ENCODE data around the gene ATXN7. TPM values are rescaled to one million over a fixed set of nuclear protein-coding genes. Genes with fewer than 3 reads are reported as not detected.

The ATXN7 gene
- total RNA-seq, 2 experiments from 2014 or later = 70.0 to 95.0 TPM

DNA sequence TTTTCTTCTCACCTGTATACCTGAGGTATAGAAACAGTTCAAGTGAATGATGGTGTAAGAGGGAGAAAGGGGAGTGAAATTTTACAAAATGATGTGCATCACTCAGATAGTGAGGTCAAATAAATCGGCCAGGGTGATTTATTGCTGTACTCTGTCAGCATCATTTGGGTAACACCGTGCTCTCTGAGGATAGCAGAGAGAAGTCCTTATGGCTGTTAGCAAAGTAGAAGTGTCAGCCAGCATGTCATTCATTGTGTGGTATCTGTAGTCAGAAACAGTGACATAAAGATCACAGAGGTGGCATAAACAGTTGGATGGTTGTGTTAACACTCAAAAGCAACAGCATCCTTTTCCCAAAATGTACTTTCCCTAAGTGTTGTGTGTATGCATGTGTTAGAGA lies 106.2 kb downstream of the ATXN7 start:
- Mint-ChIP-seq H3K36me3 (ENCODE audit: low read depth) (peaks cover 40% of the 10 kb centered on the region), H3K27ac (peak overlapping the region; percentile 97), H3K9me3 (no peaks in the 10 kb centered on the region), H3K27me3 (no peaks in the 10 kb centered on the region), H3K4me1 (peaks cover 71% of the 10 kb centered on the region), H3K4me3 (peak overlapping the region; percentile 84)
- POLR2A ChIA-PET = no interaction called here
- no peak for DNase-seq
- CTCF ChIA-PET = interaction anchor here (1.2 to 1.4 kb wide), 2 partner anchors 11 to 43 kb away, joined by 3 read pairs; no protein-coding TSS in a partner anchor

- no peaks in the 10 kb centered on the region for H3K9me3 Mint-ChIP-seq
- H3K4me3 Mint-ChIP-seq = peak overlapping the region; percentile 84
- peak overlapping the region; percentile 97 for H3K27ac Mint-ChIP-seq
- ChIA-PET POLR2A (no interaction called here), CTCF (interaction anchor here (1.2 to 1.4 kb wide), 2 partner anchors 10 to 42 kb away, joined by 3 read pairs; no protein-coding TSS in a partner anchor)
- no peaks in the 10 kb centered on the region for H3K27me3 Mint-ChIP-seq
- H3K4me1 Mint-ChIP-seq = peaks cover 71% of the 10 kb centered on the region
- H3K36me3 Mint-ChIP-seq (ENCODE audit: low read depth) = peaks cover 43% of the 10 kb centered on the region
- DNase-seq = no peak
These were observed 107.2 kb downstream of the ATXN7 start for GRCh38 chr3:63970631-63971475.

GRCh38 chr3:63972196-63972595 lies 108.5 kb downstream of the ATXN7 start:
- Mint-ChIP-seq H3K36me3 (ENCODE audit: low read depth) (peaks cover 50% of the 10 kb centered on the region), H3K9me3 (no peaks in the 10 kb centered on the region), H3K27me3 (no peaks in the 10 kb centered on the region), H3K27ac (peak overlapping the region; percentile 85), H3K4me3 (peak overlapping the region; percentile 42), H3K4me1 (peaks cover 72% of the 10 kb centered on the region)
- DNase-seq = no peak
- ChIA-PET POLR2A (no interaction called here), CTCF (interaction anchor here (1.3 kb wide), 1 partner anchor 21 kb away, joined by 3 read pairs; no protein-coding TSS in a partner anchor)

- DNase-seq = no peak
- H3K4me3 Mint-ChIP-seq = no peak overlapping the region
- H3K27ac Mint-ChIP-seq = peak overlapping the region; percentile 85
- no peaks in the 10 kb centered on the region for H3K27me3 Mint-ChIP-seq
- peaks cover 53% of the 10 kb centered on the region for H3K36me3 Mint-ChIP-seq (ENCODE audit: low read depth)
- H3K4me1 Mint-ChIP-seq = peaks cover 77% of the 10 kb centered on the region
- POLR2A ChIA-PET = no interaction called here
- CTCF ChIA-PET = interaction anchor here (1.2 to 2.0 kb wide), 3 partner anchors 8 to 22 kb away, joined by 3 to 5 read pairs (median 4); no protein-coding TSS in a partner anchor
- H3K9me3 Mint-ChIP-seq = no peaks in the 10 kb centered on the region
These were observed 109.3 kb downstream of the ATXN7 start for GRCh38 chr3:63972987-63973386.

DNA sequence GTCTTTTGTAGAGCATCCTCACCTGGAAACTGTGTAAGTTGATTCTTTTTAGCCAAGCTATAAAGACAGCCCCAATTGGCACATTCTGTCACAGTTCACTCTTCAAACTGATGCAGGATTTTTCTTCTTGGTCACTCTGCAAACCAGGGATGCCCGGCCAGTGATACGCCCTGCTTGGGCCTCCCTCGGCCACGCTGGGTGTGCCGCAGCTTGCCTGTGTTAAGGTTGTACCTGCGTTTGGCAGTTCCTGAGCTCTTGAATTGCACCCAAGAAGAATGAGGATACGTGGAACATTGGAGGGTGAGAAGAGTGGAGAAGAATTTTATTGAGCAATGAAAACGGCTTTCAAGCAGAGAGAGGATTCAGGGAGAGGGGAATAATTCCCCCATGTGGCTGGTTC lies 109.7 kb downstream of the ATXN7 start:
- H3K27ac Mint-ChIP-seq = no peak overlapping the region
- no peak overlapping the region for H3K4me3 Mint-ChIP-seq

DNA sequence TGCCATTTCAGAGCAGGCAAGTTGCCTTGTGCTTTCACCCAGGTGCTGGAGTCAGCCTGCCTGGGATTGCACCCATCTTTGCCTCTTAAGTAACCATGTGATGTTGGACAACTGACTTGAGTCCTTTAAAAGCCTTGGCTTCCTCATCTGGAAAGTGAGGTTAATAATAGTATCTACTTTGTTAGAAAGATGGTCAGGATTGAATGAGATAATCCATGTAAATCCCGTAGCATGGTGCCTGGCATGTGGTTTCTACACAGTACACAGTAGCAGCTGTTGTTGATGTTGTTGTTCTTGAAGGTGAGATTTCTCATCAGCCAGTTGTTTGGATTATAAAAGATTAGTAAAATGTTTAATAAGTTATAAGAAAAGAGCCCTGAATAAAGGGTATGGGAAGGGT lies 110.8 kb downstream of the ATXN7 start:
- Mint-ChIP-seq H3K36me3 (ENCODE audit: low read depth) (peaks cover 48% of the 10 kb centered on the region), H3K4me1 (peaks cover 89% of the 10 kb centered on the region), H3K27me3 (no peaks in the 10 kb centered on the region), H3K27ac (no peak overlapping the region), H3K4me3 (no peak overlapping the region), H3K9me3 (no peaks in the 10 kb centered on the region)
- POLR2A ChIA-PET = no interaction called here
- no peak for DNase-seq
- CTCF ChIA-PET = interaction anchor here (1.3 to 2.0 kb wide), 2 partner anchors 14 to 20 kb away, joined by 4 to 5 read pairs; no protein-coding TSS in a partner anchor

More for the DNA sequence above, 109.7 kb downstream of the ATXN7 start:
- Mint-ChIP-seq H3K27me3 (no peaks in the 10 kb centered on the region), H3K9me3 (no peaks in the 10 kb centered on the region), H3K36me3 (ENCODE audit: low read depth) (peaks cover 52% of the 10 kb centered on the region), H3K4me1 (peaks cover 81% of the 10 kb centered on the region)
- DNase-seq = no peak
- ChIA-PET POLR2A (no interaction called here), CTCF (interaction anchor here (1.2 to 2.0 kb wide), 4 partner anchors 8 to 22 kb away, joined by 3 to 5 read pairs (median 4); no protein-coding TSS in a partner anchor)

DNA sequence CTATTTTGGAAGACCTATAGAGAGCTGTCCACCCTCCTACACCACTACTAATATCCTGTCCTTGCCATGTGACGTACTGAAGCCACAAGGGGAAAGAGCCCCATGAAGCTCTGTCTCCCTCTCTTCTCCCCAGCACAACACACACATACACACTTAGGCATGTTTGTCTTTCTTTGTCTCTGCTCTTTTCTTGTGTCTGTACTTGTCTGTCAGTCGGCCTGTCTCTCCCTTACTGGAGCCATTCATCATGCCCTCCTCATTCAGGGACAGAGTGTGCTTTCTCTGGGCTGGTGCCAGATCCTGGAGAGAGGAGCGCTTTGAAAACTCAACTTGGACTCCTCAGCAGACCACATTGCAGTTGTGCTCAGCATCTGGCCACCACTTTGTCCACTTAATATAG lies 112.1 kb downstream of the ATXN7 start:
- no peaks in the 10 kb centered on the region for H3K27me3 Mint-ChIP-seq
- ChIA-PET POLR2A (no interaction called here), CTCF (interaction anchor here (2.1 kb wide), 1 partner anchor 14 kb away, joined by 8 read pairs; no protein-coding TSS in a partner anchor)
- peak overlapping the region; percentile 16 for H3K27ac Mint-ChIP-seq
- no peak for DNase-seq
- H3K36me3 Mint-ChIP-seq (ENCODE audit: low read depth) = peaks cover 57% of the 10 kb centered on the region
- no peaks in the 10 kb centered on the region for H3K9me3 Mint-ChIP-seq
- H3K4me3 Mint-ChIP-seq = no peak overlapping the region
- H3K4me1 Mint-ChIP-seq = peaks cover 91% of the 10 kb centered on the region

- H3K9me3 Mint-ChIP-seq = no peaks in the 10 kb centered on the region
- H3K36me3 Mint-ChIP-seq (ENCODE audit: low read depth) = peaks cover 57% of the 10 kb centered on the region
- H3K27me3 Mint-ChIP-seq = no peaks in the 10 kb centered on the region
- ChIA-PET POLR2A (interaction anchor here (0.5 kb wide), 1 partner anchor 15 kb away, joined by 3 read pairs; no protein-coding TSS in a partner anchor), CTCF (interaction anchor here (1.4 to 2.8 kb wide), 3 partner anchors 15 to 47 kb away, joined by 7 to 13 read pairs (median 8); partner anchors contain the start of gene PSMD6)
- peak overlapping the region; percentile 63 for H3K27ac Mint-ChIP-seq
- peaks cover 91% of the 10 kb centered on the region for H3K4me1 Mint-ChIP-seq
- no peak overlapping the region for H3K4me3 Mint-ChIP-seq
- no peak for DNase-seq
These were observed 112.6 kb downstream of the ATXN7 start for GRCh38 chr3:63976161-63976871.

- POLR2A ChIA-PET = interaction anchor here (0.5 kb wide), 1 partner anchor 14 kb away, joined by 3 read pairs; no protein-coding TSS in a partner anchor
- Mint-ChIP-seq H3K9me3 (no peaks in the 10 kb centered on the region), H3K4me1 (peaks cover 91% of the 10 kb centered on the region), H3K36me3 (ENCODE audit: low read depth) (peaks cover 61% of the 10 kb centered on the region), H3K4me3 (no peak overlapping the region), H3K27me3 (no peaks in the 10 kb centered on the region), H3K27ac (peak overlapping the region; percentile 63)
- CTCF ChIA-PET = interaction anchor here (1.0 to 2.8 kb wide), 5 partner anchors 11 to 46 kb away, joined by 3 to 13 read pairs (median 7); partner anchors contain the start of gene PSMD6
- no peak for DNase-seq
These were observed 113.2 kb downstream of the ATXN7 start for GRCh38 chr3:63976872-63977200.

DNA sequence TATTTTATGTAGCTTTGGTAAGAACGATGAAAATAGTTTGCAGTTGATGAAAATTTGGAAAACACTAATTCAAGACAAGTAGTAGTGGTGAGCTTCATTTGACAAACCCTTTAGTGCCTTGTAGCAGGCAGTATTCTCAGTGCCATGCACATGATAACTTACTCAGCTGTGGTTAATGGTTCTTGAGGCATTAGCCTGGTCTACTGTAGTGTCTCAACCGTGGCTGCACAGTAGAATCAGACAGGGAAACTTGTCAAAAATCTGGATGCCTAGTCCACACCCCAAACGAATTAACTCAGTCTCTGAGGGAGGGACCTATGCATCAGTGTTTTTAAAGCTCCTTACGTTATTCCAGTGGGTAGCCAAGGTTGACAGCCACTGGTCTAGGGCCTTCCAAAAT lies 114.2 kb downstream of the ATXN7 start:
- Mint-ChIP-seq H3K36me3 (ENCODE audit: low read depth) (peaks cover 65% of the 10 kb centered on the region), H3K4me3 (peak overlapping the region; percentile 57), H3K9me3 (no peaks in the 10 kb centered on the region), H3K27ac (peak overlapping the region; percentile 86), H3K4me1 (peaks cover 91% of the 10 kb centered on the region), H3K27me3 (no peaks in the 10 kb centered on the region)
- ChIA-PET POLR2A (interaction anchor here (1.0 kb wide), 1 partner anchor 9 kb away, joined by 5 read pairs; no protein-coding TSS in a partner anchor), CTCF (interaction anchor here (0.6 to 2.8 kb wide), 6 partner anchors 10 to 102 kb away, joined by 3 to 13 read pairs (median 6); no protein-coding TSS in a partner anchor)
- no peak for DNase-seq

DNA sequence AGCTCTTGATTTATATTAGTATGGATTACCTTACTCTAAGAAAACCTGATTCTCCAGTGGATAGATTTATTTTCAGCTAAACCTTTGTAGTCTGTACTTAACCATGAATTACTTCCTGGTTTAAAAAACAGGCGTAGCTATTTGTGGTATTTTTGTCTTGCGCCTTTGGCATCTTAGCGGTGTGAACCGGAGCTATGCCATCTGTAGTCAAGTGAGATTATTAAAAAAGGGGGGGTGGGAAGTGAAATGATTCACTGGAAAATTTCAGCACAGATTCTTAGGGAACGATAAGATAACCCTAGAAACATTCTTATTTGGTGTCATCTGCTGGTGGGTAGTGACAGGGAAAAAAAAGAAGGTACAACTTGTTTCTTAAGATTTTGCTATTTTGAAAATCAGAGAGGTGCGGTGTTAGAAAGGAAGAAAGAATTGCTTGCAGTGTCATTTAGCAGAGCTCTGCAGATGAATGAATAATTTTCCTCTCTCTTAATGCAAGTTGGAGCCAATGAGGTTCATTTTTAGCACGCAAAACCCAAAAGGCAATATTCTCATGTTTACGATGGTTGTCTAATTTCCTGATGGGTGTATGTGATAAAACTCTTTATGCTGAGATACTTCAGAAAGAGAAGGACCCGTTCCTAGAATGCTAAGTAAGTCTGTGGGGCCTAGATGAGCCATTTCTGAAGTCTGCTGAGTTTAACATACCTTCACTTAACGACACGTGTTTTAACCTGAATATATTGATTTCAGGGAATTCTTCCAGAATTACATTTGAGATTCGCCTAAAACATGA lies 115.6 kb downstream of the ATXN7 start:
- POLR2A ChIA-PET = interaction anchor here (0.7 to 0.9 kb wide), 2 partner anchors 11 to 13 kb away, joined by 4 to 5 read pairs; no protein-coding TSS in a partner anchor
- Mint-ChIP-seq H3K9me3 (no peaks in the 10 kb centered on the region), H3K27ac (peak overlapping the region; percentile 86), H3K36me3 (ENCODE audit: low read depth) (peaks cover 59% of the 10 kb centered on the region), H3K27me3 (no peaks in the 10 kb centered on the region), H3K4me1 (peaks cover 85% of the 10 kb centered on the region), H3K4me3 (peak overlapping the region; percentile 57)
- peak; percentile 37 for DNase-seq
- CTCF ChIA-PET = interaction anchor here (0.7 to 3.5 kb wide), 7 partner anchors 10 to 44 kb away, joined by 3 to 10 read pairs (median 4); partner anchors contain the start of gene PSMD6

GRCh38 chr3:63980019-63980418 lies 116.4 kb downstream of the ATXN7 start:
- peak overlapping the region; percentile 57 for H3K4me3 Mint-ChIP-seq
- no peaks in the 10 kb centered on the region for H3K9me3 Mint-ChIP-seq
- H3K27me3 Mint-ChIP-seq = no peaks in the 10 kb centered on the region
- peak overlapping the region; percentile 86 for H3K27ac Mint-ChIP-seq
- DNase-seq = no peak
- peaks cover 59% of the 10 kb centered on the region for H3K36me3 Mint-ChIP-seq (ENCODE audit: low read depth)
- CTCF ChIA-PET = interaction anchor here (0.7 to 3.5 kb wide), 5 partner anchors 10 to 43 kb away, joined by 3 to 10 read pairs (median 4); partner anchors contain the start of gene PSMD6
- POLR2A ChIA-PET = interaction anchor here (0.7 kb wide), 1 partner anchor 14 kb away, joined by 5 read pairs; no protein-coding TSS in a partner anchor
- H3K4me1 Mint-ChIP-seq = peaks cover 84% of the 10 kb centered on the region
